HUES6 (cell line): ENCODE measurements around the gene KIAA0930.

Source experiments
- H3K27ac ChIP-seq: 2 replicates; pipeline ENCODE4 v1.7.0; 2013; ENCODE audit warnings: low read depth, mild to moderate bottlenecking, low read length, inconsistent platforms
- H3K27me3 ChIP-seq: 2 replicates; pipeline ENCODE4 v1.6.1; 2013; ENCODE audit warnings: low read length; ENCODE audit not compliant: control insufficient read depth, insufficient read depth
- H3K36me3 ChIP-seq: 2 replicates; pipeline ENCODE4 v1.6.1; 2013; ENCODE audit warnings: low read length; ENCODE audit not compliant: control insufficient read depth, insufficient read depth
- H3K4me1 ChIP-seq: 2 replicates; pipeline ENCODE4 v1.6.1; 2013; ENCODE audit warnings: low read length; ENCODE audit not compliant: control insufficient read depth, insufficient read depth
- H3K4me3 ChIP-seq: 2 replicates; pipeline ENCODE4 v1.5.1; 2013; ENCODE audit warnings: low read depth, low read length
- H3K9ac ChIP-seq: one replicate; pipeline ENCODE4 v1.6.1; 2013; ENCODE audit warnings: mild to moderate bottlenecking, low read length
- H3K9me3 ChIP-seq: 2 replicates; pipeline ENCODE4 v1.6.1; 2013; ENCODE audit warnings: low read depth, low read length; ENCODE audit not compliant: control insufficient read depth, insufficient read depth

KIAA0930 gene

GRCh38 chr22:45244916-45245315 lies 4.2 kb upstream of the KIAA0930 start:
- Histone ChIP-seq H3K27ac (no peak overlapping the region), H3K9me3 (0 out of 2 replicates have a peak, but pooled peaks cover under 1% of the 10 kb centered on the region), H3K4me3 (no peak overlapping the region), H3K4me1 (peaks cover 5% of the 10 kb centered on the region), H3K36me3 (no peaks in the 10 kb centered on the region), H3K27me3 (0 out of 2 replicates have a peak, but pooled peaks cover 10% of the 10 kb centered on the region), H3K9ac (no peak overlapping the region)

DNA sequence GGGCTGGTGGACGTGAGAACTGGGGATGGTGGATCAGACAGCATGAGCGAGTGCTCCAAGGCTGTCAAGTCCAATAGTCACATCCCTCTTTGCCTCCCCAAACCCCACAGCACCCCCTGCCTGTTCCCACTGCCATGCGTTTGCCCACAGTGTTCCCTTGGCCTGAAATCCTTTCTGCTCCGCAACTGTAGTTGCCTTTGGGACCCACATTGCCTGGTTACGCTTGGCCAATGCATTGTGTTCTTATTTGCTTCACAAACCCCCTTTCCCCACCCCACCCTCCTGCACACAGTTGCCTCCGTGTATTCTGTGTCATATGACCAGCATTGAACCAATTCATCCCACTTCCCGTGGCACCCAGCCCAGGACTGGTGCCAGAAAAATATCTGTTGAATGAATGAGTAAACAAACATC lies 2.1 kb upstream of the KIAA0930 start:
- Histone ChIP-seq H3K27me3 (0 out of 2 replicates have a peak, but pooled peaks cover 11% of the 10 kb centered on the region), H3K36me3 (0 out of 2 replicates have a peak, but pooled peaks cover 3% of the 10 kb centered on the region), H3K4me1 (peaks cover 18% of the 10 kb centered on the region), H3K27ac (no peak overlapping the region), H3K4me3 (no peak overlapping the region), H3K9ac (no peak overlapping the region), H3K9me3 (no peaks in the 10 kb centered on the region)

- H3K27me3 ChIP-seq: 0 out of 2 replicates have a peak, but pooled peaks cover 11% of the 10 kb centered on the region
- peak overlapping the region; percentile 84 for H3K4me3 ChIP-seq
- H3K4me1 ChIP-seq: peaks cover 20% of the 10 kb centered on the region
- no peaks in the 10 kb centered on the region for H3K9me3 ChIP-seq
- peak overlapping the region; percentile 51 for H3K9ac ChIP-seq
- peaks cover 15% of the 10 kb centered on the region; the same call in 1 of the 2 replicates for H3K36me3 ChIP-seq
- H3K27ac ChIP-seq: no peak overlapping the region
Observed at GRCh38 chr22:45240104-45240809, 437 bp downstream of the KIAA0930 start.

DNA sequence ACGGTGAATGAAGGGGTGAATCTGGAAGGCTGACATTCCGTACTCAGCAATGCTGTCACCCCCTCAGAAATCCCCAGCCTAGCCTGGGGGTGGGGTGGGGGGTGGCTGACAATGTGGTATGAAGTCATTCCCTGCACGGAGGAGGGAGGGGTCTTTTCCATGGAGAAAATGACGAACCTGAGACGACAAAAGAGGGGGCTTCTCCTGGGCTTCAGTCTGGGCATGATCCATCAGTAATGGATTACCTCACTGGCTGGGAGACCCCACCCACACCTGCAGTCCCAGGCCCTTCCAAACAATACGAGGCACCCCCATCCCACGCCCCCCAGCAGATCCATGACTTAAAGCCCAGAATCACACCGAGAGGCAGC lies 1.0 kb downstream of the KIAA0930 start:
- H3K9ac ChIP-seq: peak overlapping the region; percentile 51
- peak overlapping the region; percentile 84 for H3K4me3 ChIP-seq
- peaks cover 15% of the 10 kb centered on the region; the same call in 1 of the 2 replicates for H3K36me3 ChIP-seq
- 0 out of 2 replicates have a peak, but pooled peaks cover 11% of the 10 kb centered on the region for H3K27me3 ChIP-seq
- H3K4me1 ChIP-seq: peaks cover 20% of the 10 kb centered on the region
- no peak overlapping the region for H3K27ac ChIP-seq
- no peaks in the 10 kb centered on the region for H3K9me3 ChIP-seq

DNA sequence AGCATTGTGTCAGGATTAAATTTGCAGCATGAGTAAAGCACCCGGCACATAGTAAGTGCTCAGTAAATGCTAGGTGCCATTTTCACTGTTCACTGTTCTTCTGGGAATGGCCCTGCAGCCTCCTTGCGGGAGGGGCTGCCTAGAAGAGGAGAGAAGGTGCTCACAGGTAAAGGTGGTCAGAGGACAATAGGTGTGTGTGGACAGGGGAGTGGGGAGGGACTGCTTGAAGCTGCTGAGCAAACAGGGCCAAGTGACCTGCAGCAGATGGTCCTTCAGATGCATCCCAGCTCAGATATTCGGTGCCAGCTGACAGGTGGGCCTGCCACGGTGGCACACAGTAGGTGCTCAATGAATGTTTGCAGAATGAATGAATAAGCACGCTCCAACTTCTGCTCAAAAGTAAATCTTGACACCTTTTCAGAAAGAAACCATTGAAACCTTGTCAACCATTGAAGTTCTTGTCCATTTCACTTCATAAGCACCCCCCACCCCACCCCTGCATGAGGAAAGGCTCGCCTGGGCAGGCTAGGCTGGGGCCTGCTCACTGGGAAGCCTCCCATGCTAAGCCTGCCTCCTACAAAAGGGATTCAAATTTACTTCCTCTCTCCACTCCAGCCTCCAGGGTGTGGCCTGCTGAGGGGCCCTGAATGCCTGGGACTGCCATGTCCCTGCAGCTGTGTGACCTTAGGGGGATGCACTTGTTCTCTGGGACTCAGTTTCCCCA lies 1.6 kb downstream of the KIAA0930 start:
- H3K27me3 ChIP-seq: 0 out of 2 replicates have a peak, but pooled peaks cover 11% of the 10 kb centered on the region
- peaks cover 20% of the 10 kb centered on the region for H3K4me1 ChIP-seq
- H3K4me3 ChIP-seq: peak overlapping the region; percentile 84
- H3K27ac ChIP-seq: no peak overlapping the region
- no peaks in the 10 kb centered on the region for H3K9me3 ChIP-seq
- H3K36me3 ChIP-seq: peaks cover 15% of the 10 kb centered on the region; the same call in 1 of the 2 replicates
- no peak overlapping the region for H3K9ac ChIP-seq

DNA sequence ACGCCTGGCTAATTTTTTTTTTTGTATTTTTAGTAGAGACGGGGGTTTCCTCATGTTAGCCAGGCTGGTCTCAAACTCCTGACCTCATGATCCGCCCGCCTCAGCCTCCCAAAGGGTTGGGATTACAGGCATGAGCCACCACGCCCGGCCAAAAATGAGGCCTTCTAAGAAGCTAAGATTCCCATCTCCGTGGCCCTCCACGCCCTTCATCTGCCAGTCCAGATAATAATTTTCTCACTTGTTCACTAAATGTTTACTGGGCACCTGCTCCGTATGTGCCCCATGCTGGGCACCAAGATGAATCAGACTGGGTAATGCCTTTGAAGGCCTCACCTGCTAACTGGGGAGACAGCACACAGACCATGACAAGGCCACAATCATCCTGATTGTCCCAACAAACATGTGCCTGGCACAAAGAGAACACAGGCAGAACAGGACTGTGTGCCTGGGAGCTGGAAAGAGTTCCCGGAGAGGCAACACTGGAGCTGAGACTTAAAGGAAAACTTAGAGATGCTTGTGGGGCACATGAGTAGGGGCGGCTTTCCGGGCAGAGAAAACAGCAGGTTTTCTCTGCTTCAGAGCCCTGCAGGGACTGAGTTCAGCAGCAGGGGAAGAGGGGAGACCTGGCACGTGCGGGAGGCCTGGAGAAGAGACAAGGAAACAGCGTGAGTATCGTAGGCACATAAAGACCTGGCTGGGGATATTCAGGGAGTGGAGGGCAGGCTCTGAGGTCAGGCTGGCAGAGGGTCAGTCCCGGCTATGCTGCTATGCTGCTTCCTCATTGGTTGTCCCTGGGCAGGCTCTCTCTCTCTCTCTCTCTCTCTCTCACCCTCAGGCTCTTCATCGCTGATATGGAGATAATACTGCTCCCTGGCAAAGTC lies 2.4 kb downstream of the KIAA0930 start:
- Histone ChIP-seq H3K27ac (no peak overlapping the region), H3K9ac (no peak overlapping the region), H3K36me3 (peaks cover 15% of the 10 kb centered on the region; the same call in 1 of the 2 replicates), H3K4me1 (peaks cover 20% of the 10 kb centered on the region), H3K9me3 (no peaks in the 10 kb centered on the region), H3K4me3 (no peak overlapping the region), H3K27me3 (0 out of 2 replicates have a peak, but pooled peaks cover 11% of the 10 kb centered on the region)

GRCh38 chr22:45237065-45237990 lies 3.4 kb downstream of the KIAA0930 start:
- no peak overlapping the region for H3K27ac ChIP-seq
- H3K9me3 ChIP-seq: no peaks in the 10 kb centered on the region
- no peak overlapping the region for H3K9ac ChIP-seq
- H3K4me1 ChIP-seq: peaks cover 20% of the 10 kb centered on the region
- peaks cover 15% of the 10 kb centered on the region; the same call in 1 of the 2 replicates for H3K36me3 ChIP-seq
- H3K4me3 ChIP-seq: no peak overlapping the region
- 0 out of 2 replicates have a peak, but pooled peaks cover 11% of the 10 kb centered on the region for H3K27me3 ChIP-seq

GRCh38 chr22:45235851-45236342 lies 4.8 kb downstream of the KIAA0930 start:
- Histone ChIP-seq H3K27ac (no peak overlapping the region), H3K27me3 (0 out of 2 replicates have a peak, but pooled peaks cover 6% of the 10 kb centered on the region), H3K4me3 (no peak overlapping the region), H3K9ac (no peak overlapping the region), H3K4me1 (peaks cover 20% of the 10 kb centered on the region), H3K36me3 (peaks cover 15% of the 10 kb centered on the region; the same call in 1 of the 2 replicates), H3K9me3 (no peaks in the 10 kb centered on the region)

GRCh38 chr22:45235101-45235777 lies 5.5 kb downstream of the KIAA0930 start:
- H3K4me1 ChIP-seq: peaks cover 20% of the 10 kb centered on the region
- H3K9me3 ChIP-seq: no peaks in the 10 kb centered on the region
- H3K27me3 ChIP-seq: 0 out of 2 replicates have a peak, but pooled peaks cover 5% of the 10 kb centered on the region
- H3K4me3 ChIP-seq: no peak overlapping the region
- H3K9ac ChIP-seq: no peak overlapping the region
- H3K36me3 ChIP-seq: peaks cover 15% of the 10 kb centered on the region; the same call in 1 of the 2 replicates
- no peak overlapping the region for H3K27ac ChIP-seq
